BE2C (cell line): Measurements from ENCODE around the gene THADA.

Experiments
- DNase-seq: peaks from one replicate; pipeline ENCODE4 v3.0.0-alpha.2; 2020
- H3K27me3 ChIP-seq: fragments of 250-450 bp; sonication (Bioruptor Pico); 2 replicates; pipeline ENCODE4 v1.5.1; 2020; ENCODE audit warnings: mild to moderate bottlenecking
- H3K36me3 ChIP-seq: fragments of 250-450 bp; sonication (Bioruptor Pico); 2 replicates; pipeline ENCODE4 v1.5.1; 2020; ENCODE audit warnings: mild to moderate bottlenecking
- H3K4me1 ChIP-seq: fragments of 250-450 bp; sonication (Bioruptor Pico); 2 replicates; pipeline ENCODE4 v1.5.1; 2020
- H3K4me3 ChIP-seq: 2 replicates; pipeline ENCODE4 v1.5.1; 2011; ENCODE audit warnings: low read depth, low read length
- H3K9me3 ChIP-seq: fragments of 250-450 bp; sonication (Bioruptor Pico); 2 replicates; pipeline ENCODE4 v1.5.1; 2020
- CTCF ChIP-seq: IDR thresholded peaks from 2 replicates; pipeline ENCODE4 v1.5.1; 2012; ENCODE audit warnings: mild to moderate bottlenecking, low read depth, low read length

THADA gene

DNA sequence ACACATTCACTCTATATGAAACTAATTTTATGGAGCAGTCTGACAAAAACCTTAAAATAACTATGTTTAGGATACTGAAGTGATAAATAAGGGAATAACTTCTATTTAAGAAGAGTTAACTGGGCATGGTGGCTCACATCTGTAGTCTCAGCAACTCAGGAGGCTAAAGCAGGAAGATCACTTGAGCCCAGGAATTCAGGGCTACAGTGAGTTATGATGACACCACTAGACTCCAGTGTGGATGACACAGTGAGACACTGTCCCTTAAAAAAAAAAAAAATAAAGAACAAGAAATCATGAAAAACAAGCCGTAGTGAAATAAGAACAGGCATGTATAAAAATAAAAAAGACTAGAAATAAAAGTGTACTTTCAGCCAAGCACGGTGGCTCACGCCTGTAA is 82.0 kb downstream of the THADA start:
- Histone ChIP-seq H3K36me3 (no peaks in the 10 kb centered on the region), H3K9me3 (no peaks in the 10 kb centered on the region), H3K4me1 (peaks cover 18% of the 10 kb centered on the region), H3K4me3 (no peak overlapping the region), H3K27me3 (no peaks in the 10 kb centered on the region)
- no peak for TF ChIP-seq CTCF
- DNase-seq: no peak

DNA sequence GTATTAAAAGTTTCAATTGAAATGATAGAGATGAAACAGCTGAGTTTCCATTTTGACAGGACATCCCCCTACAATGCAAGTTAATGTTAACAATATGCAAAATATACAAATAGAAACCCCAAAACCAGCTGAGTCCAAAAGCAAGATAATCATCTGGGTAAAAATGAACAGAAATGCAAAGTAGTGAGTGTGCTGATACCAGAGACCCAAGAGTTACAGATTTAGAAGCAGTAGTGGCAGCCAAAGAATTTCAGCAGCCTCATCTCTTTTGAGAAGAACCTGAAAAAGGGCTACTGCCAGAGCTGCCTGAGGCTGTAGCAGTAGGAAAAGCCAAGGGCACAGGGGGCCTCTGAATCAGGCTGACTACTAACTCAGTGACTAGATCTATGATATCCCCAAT is 82.6 kb downstream of the THADA start:
- H3K36me3 ChIP-seq: no peaks in the 10 kb centered on the region
- H3K4me3 ChIP-seq: no peak overlapping the region
- no peak for DNase-seq

DNA sequence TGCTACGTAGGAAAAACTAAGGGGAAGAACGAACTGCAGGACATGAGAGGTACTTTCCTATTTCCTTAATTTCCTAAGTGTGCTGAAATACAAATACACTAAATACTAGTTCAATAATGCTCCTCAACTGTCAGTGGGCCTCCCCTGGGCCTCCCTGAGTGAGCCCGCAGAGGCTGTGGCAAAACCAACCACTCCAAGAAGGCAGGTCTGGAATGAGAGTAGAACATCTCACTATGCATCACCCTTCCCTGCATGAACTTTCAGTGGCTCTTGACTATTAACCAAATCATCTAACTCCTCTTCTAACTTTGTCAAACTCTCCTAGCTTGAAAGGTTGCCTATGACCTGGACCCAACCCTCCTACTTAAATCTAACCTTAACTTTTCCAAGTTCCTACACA is 84.6 kb downstream of the THADA start:
- Histone ChIP-seq H3K9me3 (no peaks in the 10 kb centered on the region), H3K4me3 (no peak overlapping the region), H3K27me3 (no peaks in the 10 kb centered on the region), H3K36me3 (no peaks in the 10 kb centered on the region), H3K4me1 (peaks cover 14% of the 10 kb centered on the region; the same call in 1 of the 2 replicates)
- DNase-seq: no peak
- TF ChIP-seq CTCF: no peak

More for the DNA sequence above, 82.6 kb downstream of the THADA start:
- no peaks in the 10 kb centered on the region for H3K27me3 ChIP-seq
- TF ChIP-seq CTCF: no peak
- no peaks in the 10 kb centered on the region for H3K9me3 ChIP-seq
- H3K4me1 ChIP-seq: peaks cover 18% of the 10 kb centered on the region

GRCh38 chr2:43509886-43510285 is 86.0 kb downstream of the THADA start:
- TF ChIP-seq CTCF: no peak

DNA sequence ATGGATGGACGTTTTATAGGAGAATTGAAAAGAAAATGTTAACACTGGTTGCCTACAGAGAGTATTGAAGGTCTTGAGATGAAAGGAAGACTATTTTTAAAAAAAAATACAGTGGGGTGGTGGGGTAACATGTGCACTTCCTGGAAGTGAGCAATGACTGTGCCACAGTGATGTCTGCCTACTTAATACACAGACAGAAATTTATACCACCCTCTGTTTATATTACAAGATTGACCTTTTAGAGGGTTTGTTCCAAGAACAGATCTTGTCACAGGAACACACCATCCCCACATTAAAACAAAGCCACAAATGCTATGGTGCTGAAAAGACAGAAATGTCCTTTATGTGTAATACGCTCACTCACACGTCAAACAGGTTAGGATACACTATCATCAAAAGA is 87.6 kb downstream of the THADA start:
- no peak for TF ChIP-seq CTCF
- DNase-seq: no peak
- Histone ChIP-seq H3K9me3 (no peaks in the 10 kb centered on the region), H3K4me3 (no peak overlapping the region), H3K4me1 (peaks cover 20% of the 10 kb centered on the region), H3K36me3 (peaks cover 13% of the 10 kb centered on the region), H3K27me3 (no peaks in the 10 kb centered on the region)

More at GRCh38 chr2:43509886-43510285, 86.0 kb downstream of the THADA start:
- no peak for DNase-seq
- peaks cover 7% of the 10 kb centered on the region for H3K36me3 ChIP-seq
- no peaks in the 10 kb centered on the region for H3K9me3 ChIP-seq
- H3K27me3 ChIP-seq: no peaks in the 10 kb centered on the region
- peaks cover 20% of the 10 kb centered on the region for H3K4me1 ChIP-seq
- H3K4me3 ChIP-seq: no peak overlapping the region

DNA sequence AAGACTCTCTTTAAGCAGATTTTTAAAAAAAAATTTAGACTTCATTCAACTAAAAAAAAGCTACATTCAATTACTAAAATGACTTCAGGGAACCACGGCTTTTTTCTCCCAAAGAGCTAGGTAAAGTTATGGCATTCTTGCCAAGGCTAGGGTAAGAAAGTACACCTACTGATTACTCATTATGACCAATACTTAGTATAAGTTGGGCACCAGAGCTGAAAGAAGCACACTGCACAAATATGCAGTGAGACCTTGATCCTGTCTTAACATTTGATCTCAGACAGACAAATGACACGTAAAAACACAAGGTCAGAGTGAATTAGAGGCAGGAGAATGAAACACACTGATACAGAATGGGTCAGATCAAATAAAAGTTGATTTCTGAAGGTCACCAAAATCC is 88.7 kb downstream of the THADA start:
- peaks cover 13% of the 10 kb centered on the region for H3K36me3 ChIP-seq
- no peak overlapping the region for H3K4me3 ChIP-seq
- H3K27me3 ChIP-seq: no peaks in the 10 kb centered on the region
- no peak for TF ChIP-seq CTCF
- no peaks in the 10 kb centered on the region for H3K9me3 ChIP-seq
- DNase-seq: no peak
- peaks cover 20% of the 10 kb centered on the region for H3K4me1 ChIP-seq
